ENCODE measurements around the gene MAP3K8.

GRCh38 chr10:30462513-30462912 is 28.5 kb downstream of the MAP3K8 start:
- no peak for TF ChIP-seq CTCF (IDR thresholded peaks at IDR 0.05; ENCODE audit: low read depth, low read length, poor library complexity, severe bottlenecking)
- TF ChIP-seq EZH2phosphoT487 (IDR thresholded peaks at IDR 0.05; ENCODE audit: borderline replicate concordance, low read length), result no peak

Data from DOHH2 (cell line).